Muscle of back (tissue), 13 donors: ENCODE results near the gene NF1. TPM values are rescaled to one million over a fixed set of nuclear protein-coding genes. Genes with fewer than 3 reads are reported as not detected.
"Not testable (repeated sequence)": the region's sequence is repeated elsewhere in the genome, so short reads cannot be mapped to it uniquely, and the experiment has no call there.

Experiments used
- DNase-seq, 3 donors: peaks; one replicate each; pipeline versions ENCODE4 v3.0.0 to v3.0.0-alpha.2; 2013
- long read RNA-seq, 9 donors: transcript quantifications; one replicate each; lab custom pipeline, GENCODE V29; 2026
- polyA plus RNA-seq, 10 donors: library from polyadenylated mRNA; unstranded; fragments of 120-200 nt; gene quantifications; one replicate each; pipeline ENCODE4 v1.2.1, GENCODE V29; 2013; ENCODE audit not compliant: insufficient read length in 10 of 10

The NF1 gene
- polyA plus RNA-seq: 10 to 100 TPM; 18.9 to 31.2 (median 25.1) TPM
- long read RNA-seq, donor 1, full-length matches to known transcripts: 2 of 2 reads
- long read RNA-seq, donor 1, partial matches to known transcripts: 0 of 2 reads
- long read RNA-seq, donor 1, other reads (novel, unspliced or antisense): 0 of 2 reads
- long read RNA-seq, donor 2, partial matches to known transcripts: 0 of 1 reads
- long read RNA-seq, donor 2, other reads (novel, unspliced or antisense): 0 of 1 reads
- long read RNA-seq, donor 3: 0 reads
- long read RNA-seq, donor 4, partial matches to known transcripts: 0 of 1 reads
- long read RNA-seq, donor 4, other reads (novel, unspliced or antisense): 0 of 1 reads
- long read RNA-seq, donor 5, full-length matches to known transcripts: 4 of 4 reads
- long read RNA-seq, donor 5, partial matches to known transcripts: 0 of 4 reads
- long read RNA-seq, donor 5, other reads (novel, unspliced or antisense): 0 of 4 reads
- long read RNA-seq, donor 6: 0 reads
- long read RNA-seq, donor 7, partial matches to known transcripts: 0 of 1 reads
- long read RNA-seq, donor 7, other reads (novel, unspliced or antisense): 0 of 1 reads
- long read RNA-seq, donor 8, partial matches to known transcripts: 0 of 1 reads
- long read RNA-seq, donor 8, other reads (novel, unspliced or antisense): 0 of 1 reads
- long read RNA-seq, donor 9: 0 reads

GRCh38 chr17:31094600-31095235, at the start of gene NF1:
Gene NF1 (plus strand): TSS chr17:31094977. CDS start chr17:31095310, 333 bp downstream.
- peak; percentile 95 to 98 (median 97) for DNase-seq

- not testable (repeated sequence) for DNase-seq
Measured at GRCh38 chr17:31046856-31047425, 47.8 kb upstream of the NF1 start.

GRCh38 chr17:31048142-31048541, 46.6 kb upstream of the NF1 start:
- DNase-seq: no peak

GRCh38 chr17:31048780-31049179, 46.0 kb upstream of the NF1 start:
- no peak for DNase-seq

- no peak for DNase-seq
Measured at GRCh38 chr17:31050948-31051347, 43.8 kb upstream of the NF1 start.

GRCh38 chr17:31051506-31051905, 43.3 kb upstream of the NF1 start:
- DNase-seq: no peak

- DNase-seq: peak; percentile 32 to 89 (median 47)
Measured at GRCh38 chr17:31052187-31052889, 42.4 kb upstream of the NF1 start.

- DNase-seq: no peak
Measured at GRCh38 chr17:31053071-31053470, 41.7 kb upstream of the NF1 start.

- DNase-seq: no peak
Measured at GRCh38 chr17:31054761-31055160, 40.0 kb upstream of the NF1 start.

GRCh38 chr17:31058976-31059375, 35.8 kb upstream of the NF1 start:
- peak in 1 of 3 donors; percentile 9 for DNase-seq

- no peak for DNase-seq
Measured at GRCh38 chr17:31060791-31061550, 33.8 kb upstream of the NF1 start.

- DNase-seq: no peak
Measured at GRCh38 chr17:31061678-31062077, 33.1 kb upstream of the NF1 start.

- DNase-seq: no peak
Measured at GRCh38 chr17:31062346-31062745, 32.4 kb upstream of the NF1 start.

- DNase-seq: no peak
Measured at GRCh38 chr17:31064707-31065106, 30.1 kb upstream of the NF1 start.

- peak in 2 of 3 donors; percentile 12 to 62 for DNase-seq
Measured at GRCh38 chr17:31067691-31068184, 27.0 kb upstream of the NF1 start.

- peak in 1 of 3 donors; percentile 32 for DNase-seq
Measured at GRCh38 chr17:31068291-31068690, 26.5 kb upstream of the NF1 start.

GRCh38 chr17:31072186-31072585, 22.6 kb upstream of the NF1 start:
- DNase-seq: no peak

GRCh38 chr17:31073411-31073810, 21.4 kb upstream of the NF1 start:
- DNase-seq: no peak

GRCh38 chr17:31074772-31075555, 19.8 kb upstream of the NF1 start:
- peak in 1 of 3 donors; percentile 53 for DNase-seq

GRCh38 chr17:31078290-31078689, 16.5 kb upstream of the NF1 start:
- DNase-seq: no peak
